GM12875 (cell line): ENCODE results near the gene KRTAP12-2.
"Not testable (repeated sequence)": the region's sequence is repeated elsewhere in the genome, so short reads cannot be mapped to it uniquely, and the experiment has no call there.

ENCODE experiments used
- H3K4me3 ChIP-seq: one replicate; pipeline ENCODE4 v1.5.1; 2011; ENCODE audit warnings: low read depth, low read length, control low read depth
- CTCF ChIP-seq: IDR thresholded peaks from 2 replicates; pipeline ENCODE4 v1.5.1; 2011; ENCODE audit warnings: low read depth, mild to moderate bottlenecking, control low read depth, inconsistent platforms, low read length, moderate library complexity, borderline replicate concordance; ENCODE audit not compliant: insufficient read depth

Gene KRTAP12-2

GRCh38 chr21:44650265-44650972, 16.3 kb downstream of the KRTAP12-2 start:
- no peak overlapping the region for H3K4me3 ChIP-seq
- TF ChIP-seq CTCF = no peak

GRCh38 chr21:44649521-44650100, 17.1 kb downstream of the KRTAP12-2 start:
- no peak for TF ChIP-seq CTCF

GRCh38 chr21:44648557-44649311, 18.0 kb downstream of the KRTAP12-2 start:
- H3K4me3 ChIP-seq = no peak overlapping the region
- no peak for TF ChIP-seq CTCF

More at GRCh38 chr21:44649521-44650100, 17.1 kb downstream of the KRTAP12-2 start:
- no peak overlapping the region for H3K4me3 ChIP-seq

- no peak overlapping the region for H3K4me3 ChIP-seq
- no peak for TF ChIP-seq CTCF
These were observed 19.5 kb downstream of the KRTAP12-2 start for GRCh38 chr21:44647222-44647552.

- not testable (repeated sequence) for H3K4me3 ChIP-seq
These were observed 20.1 kb downstream of the KRTAP12-2 start, which contains the start of gene KRTAP10-11 for GRCh38 chr21:44646366-44647221. KRTAP10-11 (plus strand) TSS chr21:44646414; CDS start chr21:44646459, 45 bp downstream.

- no peak overlapping the region for H3K4me3 ChIP-seq
- TF ChIP-seq CTCF = no peak
These were observed 21.8 kb downstream of the KRTAP12-2 start for GRCh38 chr21:44644878-44645277.

- TF ChIP-seq CTCF = no peak
- no peak overlapping the region for H3K4me3 ChIP-seq
These were observed 22.9 kb downstream of the KRTAP12-2 start for GRCh38 chr21:44643741-44644310.
